ENCODE results near the gene ZSCAN10. TPM values are rescaled to one million over a fixed set of nuclear protein-coding genes. Genes with fewer than 3 reads are reported as not detected.

ZSCAN10 gene
- total and polyA plus RNA-seq, 8 donors = 0.35 TPM; not detected in 7

DNA sequence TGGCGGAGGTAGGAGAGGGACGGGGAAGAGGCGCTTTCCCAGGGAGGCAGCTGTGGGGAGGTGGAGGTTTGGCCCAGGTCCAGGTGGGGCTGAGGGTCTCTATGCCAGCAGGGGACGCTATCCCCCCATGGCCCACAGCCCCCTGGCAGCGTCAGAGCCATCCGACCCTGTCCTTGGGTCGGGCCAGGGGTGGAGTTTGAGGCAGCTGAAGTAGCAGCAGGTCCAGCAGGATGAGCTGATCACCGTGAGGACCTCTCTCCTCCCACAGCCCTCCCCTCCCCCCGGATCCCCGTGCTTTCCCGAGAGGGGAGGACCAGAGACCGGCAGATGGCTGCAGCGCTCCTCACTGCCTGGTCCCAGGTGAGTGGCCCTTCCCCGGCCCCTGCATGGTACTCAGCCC is 16.5 kb upstream of the ZSCAN10 start:
- peaks cover 0 to 11% (median 6%) of the 10 kb centered on the region in 3 donors for H3K36me3 ChIP-seq

DNA sequence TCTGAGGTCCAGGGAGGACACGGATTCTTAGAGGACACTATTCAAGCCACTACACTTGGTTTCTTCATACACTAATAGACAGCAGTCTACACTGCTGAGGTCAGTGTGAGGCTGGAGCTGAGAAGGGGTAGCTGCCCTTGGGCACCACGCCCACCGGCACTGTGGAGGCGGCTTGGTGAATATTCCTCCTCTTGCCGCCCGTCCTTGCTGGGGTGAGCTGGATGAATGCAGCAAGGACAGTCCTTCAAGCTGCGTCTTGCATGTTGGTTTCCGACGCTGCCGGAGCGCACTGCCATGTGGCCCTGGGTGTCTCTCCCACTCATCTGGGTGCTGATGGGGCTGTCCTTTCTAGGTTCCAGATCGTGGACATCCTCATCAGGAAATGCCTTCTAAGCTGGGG is 15.9 kb upstream of the ZSCAN10 start:
- DNase-seq (no peak), FAIRE-seq (no peak), ATAC-seq (no peak)
- intact Hi-C loops (cut with DNase I) = no loop called here
- H3K9me3 ChIP-seq = no peaks in the 10 kb centered on the region
- H3K27me3 ChIP-seq = no peaks in the 10 kb centered on the region
- peaks cover 8 to 17% (median 16%) of the 10 kb centered on the region in 3 donors for H3K4me1 ChIP-seq
- H3K36me3 ChIP-seq = peaks cover 0 to 9% (median 5%) of the 10 kb centered on the region in 3 donors
- H3K4me3 ChIP-seq = no peak overlapping the region
- WGBS, 2 donors = 89 to 96% methylated on average over 12 of the region's 12 CpGs
- TF ChIP-seq, protein P1, sequence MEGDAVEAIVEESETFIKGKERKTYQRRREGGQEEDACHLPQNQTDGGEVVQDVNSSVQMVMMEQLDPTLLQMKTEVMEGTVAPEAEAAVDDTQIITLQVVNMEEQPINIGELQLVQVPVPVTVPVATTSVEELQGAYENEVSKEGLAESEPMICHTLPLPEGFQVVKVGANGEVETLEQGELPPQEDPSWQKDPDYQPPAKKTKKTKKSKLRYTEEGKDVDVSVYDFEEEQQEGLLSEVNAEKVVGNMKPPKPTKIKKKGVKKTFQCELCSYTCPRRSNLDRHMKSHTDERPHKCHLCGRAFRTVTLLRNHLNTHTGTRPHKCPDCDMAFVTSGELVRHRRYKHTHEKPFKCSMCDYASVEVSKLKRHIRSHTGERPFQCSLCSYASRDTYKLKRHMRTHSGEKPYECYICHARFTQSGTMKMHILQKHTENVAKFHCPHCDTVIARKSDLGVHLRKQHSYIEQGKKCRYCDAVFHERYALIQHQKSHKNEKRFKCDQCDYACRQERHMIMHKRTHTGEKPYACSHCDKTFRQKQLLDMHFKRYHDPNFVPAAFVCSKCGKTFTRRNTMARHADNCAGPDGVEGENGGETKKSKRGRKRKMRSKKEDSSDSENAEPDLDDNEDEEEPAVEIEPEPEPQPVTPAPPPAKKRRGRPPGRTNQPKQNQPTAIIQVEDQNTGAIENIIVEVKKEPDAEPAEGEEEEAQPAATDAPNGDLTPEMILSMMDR (IDR thresholded peaks at IDR 0.05) = no peak
- no peak overlapping the region for H3K27ac ChIP-seq

More for the DNA sequence above, 16.5 kb upstream of the ZSCAN10 start:
- no peaks in the 10 kb centered on the region for H3K27me3 ChIP-seq
- no peaks in the 10 kb centered on the region for H3K9me3 ChIP-seq
- no peak for FAIRE-seq
- no peak overlapping the region for H3K27ac ChIP-seq
- ATAC-seq = no peak
- 70 to 78% methylated on average over 14 of the region's 14 CpGs for whole genome bisulfite sequencing, 2 donors
- no peak for DNase-seq
- intact Hi-C loops (cut with DNase I) = no loop called here
- TF ChIP-seq, protein P1 (IDR thresholded peaks at IDR 0.05) = no peak
- H3K4me1 ChIP-seq = peaks cover 8 to 17% (median 16%) of the 10 kb centered on the region in 3 donors
- no peak overlapping the region for H3K4me3 ChIP-seq

DNA sequence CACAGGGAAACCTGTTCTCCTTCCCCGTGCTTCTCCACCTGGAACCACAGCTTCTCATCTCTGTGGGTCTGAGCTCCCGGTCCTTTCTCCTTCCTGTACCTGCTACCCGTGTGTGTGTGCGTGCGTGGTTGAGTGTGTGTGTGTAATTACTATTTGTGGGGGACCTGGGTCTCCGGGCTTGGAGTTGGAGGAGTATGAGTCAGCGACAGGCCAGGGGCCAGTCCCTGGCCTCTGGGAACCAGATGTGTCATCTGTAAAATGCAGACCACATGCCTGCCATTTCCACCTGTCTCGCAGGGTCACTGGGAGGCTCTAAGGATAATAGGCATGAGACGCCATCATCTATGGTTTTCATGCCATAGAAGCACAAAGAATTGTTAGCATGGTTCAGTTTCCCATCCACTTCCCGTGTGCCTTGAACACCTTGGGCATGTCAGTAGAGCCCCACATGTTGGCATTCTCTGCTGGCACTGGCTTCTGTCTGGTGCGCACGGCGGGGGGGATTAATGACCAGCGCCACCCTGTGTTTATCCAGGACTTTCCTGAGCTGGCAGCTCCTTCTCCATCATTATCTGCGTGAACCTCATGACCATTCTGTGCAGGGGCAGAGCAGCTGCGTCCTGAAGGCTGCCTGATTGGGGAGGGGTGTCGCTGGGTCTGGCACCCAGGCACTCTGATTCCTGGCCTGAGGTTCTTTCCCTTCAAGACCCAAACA is 14.8 kb upstream of the ZSCAN10 start:
- intact Hi-C loops (cut with DNase I) = no loop called here

DNA sequence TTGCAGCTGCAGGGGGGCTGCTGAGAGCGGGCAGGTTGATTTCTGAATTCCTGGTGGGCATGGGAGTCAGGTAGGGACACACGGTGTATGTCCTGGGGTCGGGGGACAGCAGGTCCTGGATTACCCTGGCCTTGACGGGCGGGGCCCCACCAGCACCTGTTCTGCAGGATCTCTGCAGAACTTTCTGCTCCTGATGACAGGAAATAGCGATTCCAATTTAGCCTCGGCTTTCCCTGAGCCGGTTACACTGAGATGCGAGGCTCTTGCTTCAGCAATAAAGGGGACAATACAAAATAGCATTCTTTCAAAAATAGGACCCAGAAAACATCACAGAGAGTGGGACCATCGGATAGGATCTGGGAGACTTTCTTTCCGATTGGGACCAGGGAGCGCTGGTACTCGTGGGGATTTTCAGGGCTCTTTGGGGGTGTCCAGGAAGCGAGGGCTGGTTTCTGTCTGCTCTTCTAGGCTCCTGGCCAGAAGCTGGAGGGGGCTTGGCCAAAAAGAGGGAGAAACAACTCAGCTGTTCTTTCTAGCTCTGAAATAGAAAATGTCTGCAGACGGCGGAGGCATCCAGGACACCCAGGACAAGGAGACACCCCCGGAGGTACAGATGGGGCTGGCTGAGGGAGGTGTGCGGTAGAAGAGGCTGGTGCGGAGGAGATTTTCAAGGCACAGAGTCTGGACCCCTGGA is 13.9 kb upstream of the ZSCAN10 start:
- TF ChIP-seq, protein P1 (IDR thresholded peaks at IDR 0.05) = no peak
- no peak for FAIRE-seq
- intact Hi-C loops (cut with DNase I) = no loop called here

More for the DNA sequence above, 14.8 kb upstream of the ZSCAN10 start:
- WGBS, 2 donors = 54 to 61% methylated on average over 17 of the region's 17 CpGs
- TF ChIP-seq, protein P1 (IDR thresholded peaks at IDR 0.05) = no peak
- H3K36me3 ChIP-seq = no peaks in the 10 kb centered on the region
- peaks cover 8 to 17% (median 16%) of the 10 kb centered on the region in 3 donors for H3K4me1 ChIP-seq
- no peak overlapping the region for H3K27ac ChIP-seq
- H3K4me3 ChIP-seq = peak overlapping the region in 1 of 4 donors; percentile 85
- no peak for ATAC-seq
- FAIRE-seq = no peak
- no peak for DNase-seq
- no peaks in the 10 kb centered on the region for H3K9me3 ChIP-seq
- no peaks in the 10 kb centered on the region for H3K27me3 ChIP-seq

More for the DNA sequence above, 13.9 kb upstream of the ZSCAN10 start:
- H3K27ac ChIP-seq = peak overlapping the region in 1 of 4 donors; percentile 33
- WGBS, 2 donors = 14 to 15% methylated on average over 19 of the region's 19 CpGs
- ATAC-seq (peak; percentile 2 to 15 (median 7)), DNase-seq (peak in 1 of 6 donors; percentile 21)
- H3K27me3 ChIP-seq = no peaks in the 10 kb centered on the region
- no peaks in the 10 kb centered on the region for H3K36me3 ChIP-seq
- H3K9me3 ChIP-seq = no peaks in the 10 kb centered on the region
- peak overlapping the region; percentile 31 to 85 (median 68) for H3K4me3 ChIP-seq
- peaks cover 8 to 17% (median 16%) of the 10 kb centered on the region in 3 donors for H3K4me1 ChIP-seq
